ENCODE data around the gene UGT1A5.

UGT1A5 gene

GRCh38 chr2:233793465-233794127 is 80.9 kb downstream of the UGT1A5 start:
- TF ChIP-seq FOXP2 (optimal IDR thresholded peaks at IDR 0.05; ENCODE audit: borderline replicate concordance, extremely low read depth, extremely low read length, insufficient read depth) (no peak), SIN3A (IDR thresholded peaks at IDR 0.05; ENCODE audit: borderline replicate concordance, insufficient read depth, low read length) (no peak), POLR2AphosphoS5 (IDR thresholded peaks at IDR 0.05; ENCODE audit: low read depth, low read length) (no peak), REST (IDR thresholded peaks at IDR 0.05; ENCODE audit: insufficient read depth in 1 of 2, low read depth in 2 of 2, low read length in 2 of 2) (no peak), TAF1 (IDR thresholded peaks at IDR 0.05; ENCODE audit: borderline replicate concordance, insufficient read depth, low read length) (no peak)

- TF ChIP-seq FOXP2 (optimal IDR thresholded peaks at IDR 0.05; ENCODE audit: borderline replicate concordance, extremely low read depth, extremely low read length, insufficient read depth) (no peak), POLR2AphosphoS5 (IDR thresholded peaks at IDR 0.05; ENCODE audit: low read depth, low read length) (no peak), TAF1 (IDR thresholded peaks at IDR 0.05; ENCODE audit: borderline replicate concordance, insufficient read depth, low read length) (no peak), REST (IDR thresholded peaks at IDR 0.05; ENCODE audit: insufficient read depth in 1 of 2, low read depth in 2 of 2, low read length in 2 of 2) (no peak), SIN3A (IDR thresholded peaks at IDR 0.05; ENCODE audit: borderline replicate concordance, insufficient read depth, low read length) (no peak)
Observed at GRCh38 chr2:233794128-233794658, 81.5 kb downstream of the UGT1A5 start.

- no peak for TF ChIP-seq TAF1 (IDR thresholded peaks at IDR 0.05; ENCODE audit: borderline replicate concordance, insufficient read depth, low read length)
- TF ChIP-seq FOXP2 (optimal IDR thresholded peaks at IDR 0.05; ENCODE audit: borderline replicate concordance, extremely low read depth, extremely low read length, insufficient read depth), result no peak
- TF ChIP-seq SIN3A (IDR thresholded peaks at IDR 0.05; ENCODE audit: borderline replicate concordance, insufficient read depth, low read length), result no peak
- TF ChIP-seq REST (IDR thresholded peaks at IDR 0.05; ENCODE audit: insufficient read depth in 1 of 2, low read depth in 2 of 2, low read length in 2 of 2), result no peak
- no peak for TF ChIP-seq POLR2AphosphoS5 (IDR thresholded peaks at IDR 0.05; ENCODE audit: low read depth, low read length)
Observed at GRCh38 chr2:233795735-233796171, 83.0 kb downstream of the UGT1A5 start.

GRCh38 chr2:233796254-233796653 is 83.5 kb downstream of the UGT1A5 start:
- TF ChIP-seq REST (IDR thresholded peaks at IDR 0.05; ENCODE audit: insufficient read depth in 1 of 2, low read depth in 2 of 2, low read length in 2 of 2) (no peak), FOXP2 (optimal IDR thresholded peaks at IDR 0.05; ENCODE audit: borderline replicate concordance, extremely low read depth, extremely low read length, insufficient read depth) (no peak), POLR2AphosphoS5 (IDR thresholded peaks at IDR 0.05; ENCODE audit: low read depth, low read length) (no peak), SIN3A (IDR thresholded peaks at IDR 0.05; ENCODE audit: borderline replicate concordance, insufficient read depth, low read length) (no peak), TAF1 (IDR thresholded peaks at IDR 0.05; ENCODE audit: borderline replicate concordance, insufficient read depth, low read length) (no peak)
